Inferior parietal cortex (tissue), 1 donor: ENCODE results near the gene TEKTIP1.
"Not testable (repeated sequence)": the region's sequence is repeated elsewhere in the genome, so short reads cannot be mapped to it uniquely, and the experiment has no call there.

ENCODE experiments used
- DNase-seq: peaks from one replicate; pipeline ENCODE4 v3.0.0-alpha.2; 2016; ENCODE audit errors: extremely low spot score

Gene TEKTIP1

DNA sequence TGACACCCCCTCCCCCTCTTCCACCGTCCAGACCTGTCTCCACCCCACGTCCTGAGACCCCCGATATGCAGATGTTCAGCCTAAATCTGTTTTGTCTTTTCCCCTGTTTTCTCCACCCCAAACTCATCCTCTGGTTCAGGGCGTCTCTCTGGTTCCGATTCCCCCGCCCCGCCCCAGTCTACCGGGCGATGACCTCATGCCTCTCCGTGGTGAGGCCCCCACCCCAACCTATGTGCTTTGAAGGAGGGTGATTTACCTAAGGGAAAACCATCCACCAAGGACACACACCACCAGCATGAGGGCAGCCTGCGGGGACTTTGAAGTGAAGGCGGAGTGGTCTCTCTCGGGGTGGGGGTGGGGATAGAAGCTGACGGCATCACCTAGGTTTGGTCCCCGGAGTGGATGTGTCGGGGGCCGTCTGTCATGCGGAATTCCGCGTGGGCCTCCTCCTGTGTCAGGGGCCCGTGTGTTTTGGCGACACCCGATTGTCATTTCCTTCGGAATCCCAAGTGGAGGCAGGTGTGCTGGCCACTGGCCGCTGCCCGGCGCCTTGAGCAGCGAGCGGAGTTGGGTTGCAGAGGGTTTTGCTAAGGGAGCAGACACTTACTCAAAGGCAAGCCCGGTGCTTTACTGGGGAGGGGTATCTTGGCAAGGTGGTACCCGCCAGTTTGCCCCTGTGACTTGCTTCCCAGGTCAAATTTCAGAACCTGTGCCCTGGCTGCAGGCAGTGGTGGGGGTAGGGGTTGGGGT, 31.4 kb upstream of the TEKTIP1 start:
- no peak for DNase-seq

DNA sequence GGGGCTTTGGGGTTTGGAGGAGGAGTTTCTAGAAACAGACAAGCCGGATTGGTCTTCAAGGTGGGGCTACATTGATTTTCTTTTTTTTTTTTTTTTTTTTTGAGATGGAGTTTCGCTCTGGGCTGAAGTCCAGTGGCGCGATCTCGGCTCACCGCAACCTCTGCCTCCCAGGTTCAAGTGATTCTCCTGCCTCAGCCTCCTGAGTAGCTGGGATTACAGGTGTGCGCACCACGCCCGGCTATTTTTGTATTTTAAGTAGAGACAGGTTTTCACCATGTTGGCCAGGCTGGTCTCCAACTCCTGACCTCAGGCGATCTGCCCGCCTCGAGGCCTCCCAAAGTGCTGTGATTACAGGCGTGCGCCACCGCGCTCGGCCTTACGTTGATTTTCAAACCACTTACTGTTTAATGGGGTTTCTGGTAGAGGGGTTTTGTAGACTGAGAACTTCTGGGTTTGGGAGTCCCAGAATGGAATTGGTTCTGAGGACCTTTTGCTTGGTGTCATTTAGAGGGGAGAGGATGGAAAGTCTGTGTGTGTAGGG, 30.8 kb upstream of the TEKTIP1 start:
- not testable (repeated sequence) for DNase-seq

DNA sequence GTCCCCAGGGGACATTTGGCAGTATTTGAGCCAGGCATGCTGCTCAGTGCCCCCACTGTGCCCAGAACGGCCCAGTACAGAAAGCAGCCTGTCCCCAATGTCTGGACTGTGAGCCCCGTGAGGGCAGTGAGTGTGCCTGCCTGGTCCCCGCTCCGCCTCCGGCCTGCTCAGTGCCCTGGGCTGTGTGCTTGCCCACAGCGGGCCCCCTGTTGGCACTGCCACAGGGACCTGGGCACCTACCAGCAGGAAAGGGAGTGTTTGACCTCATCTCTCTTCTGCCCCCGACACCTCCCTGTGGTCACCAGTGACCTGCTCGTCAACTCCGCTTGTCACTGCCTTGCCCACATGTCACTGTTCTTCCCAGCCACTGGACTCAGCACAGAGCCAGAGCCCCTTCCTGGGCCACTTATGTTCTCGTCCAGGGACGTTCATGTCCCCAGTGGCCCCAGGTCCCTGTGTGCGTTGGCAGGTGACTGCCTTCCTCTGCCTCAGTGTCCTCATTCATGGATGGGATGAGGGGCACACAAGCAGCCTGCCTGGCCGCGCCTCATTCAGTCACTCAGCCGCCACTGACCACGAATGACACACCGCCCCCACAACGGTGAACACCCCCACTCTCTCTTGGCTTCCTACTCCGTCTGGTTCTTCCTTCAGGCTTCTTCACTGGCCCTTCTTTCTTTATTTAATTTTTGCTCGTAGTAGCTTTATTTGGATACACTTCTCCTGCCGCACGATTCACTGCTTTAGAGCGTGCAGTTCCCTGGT, 30.0 kb upstream of the TEKTIP1 start:
- DNase-seq: no peak

DNA sequence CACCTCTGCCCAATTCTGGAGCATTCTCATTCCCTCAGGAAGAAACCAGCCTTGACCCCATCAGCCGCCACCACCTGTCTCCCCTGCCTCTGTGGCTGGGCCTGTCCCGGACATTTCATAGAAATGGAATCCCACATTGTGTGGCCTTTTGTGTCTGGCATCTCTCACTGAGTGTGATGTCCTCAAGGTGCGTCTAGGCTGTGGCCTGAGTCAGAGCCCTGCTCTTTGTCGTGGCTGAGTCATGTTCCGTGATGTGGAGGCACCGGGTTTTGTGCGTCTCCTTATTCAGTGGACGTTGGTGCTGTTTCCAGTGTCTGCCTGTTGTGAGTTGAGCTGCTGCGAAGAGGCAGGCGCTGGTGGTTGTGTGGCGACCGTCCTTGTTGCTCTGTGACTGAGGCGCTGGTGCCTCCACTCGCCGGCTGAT, 29.4 kb upstream of the TEKTIP1 start:
- DNase-seq: no peak

DNA sequence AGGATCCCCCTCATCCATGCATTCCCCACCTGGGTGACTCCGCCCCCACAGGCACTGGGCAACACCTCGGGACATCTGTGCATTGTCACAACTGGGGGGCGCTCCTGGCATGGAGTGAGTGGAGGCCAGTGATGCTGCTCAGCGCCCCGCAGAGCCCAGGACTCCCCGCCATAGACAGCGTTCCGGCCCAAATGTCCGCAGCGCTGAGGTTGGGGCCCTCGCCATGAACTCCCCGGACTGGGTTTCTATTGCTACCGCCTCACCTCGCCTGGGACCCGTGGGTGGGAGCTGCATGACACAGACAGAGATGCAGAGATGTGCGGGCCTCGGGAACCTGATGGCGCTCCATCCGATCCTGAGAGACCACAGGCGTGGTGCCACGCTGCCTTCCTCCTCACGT, 28.2 kb upstream of the TEKTIP1 start:
- no peak for DNase-seq

DNA sequence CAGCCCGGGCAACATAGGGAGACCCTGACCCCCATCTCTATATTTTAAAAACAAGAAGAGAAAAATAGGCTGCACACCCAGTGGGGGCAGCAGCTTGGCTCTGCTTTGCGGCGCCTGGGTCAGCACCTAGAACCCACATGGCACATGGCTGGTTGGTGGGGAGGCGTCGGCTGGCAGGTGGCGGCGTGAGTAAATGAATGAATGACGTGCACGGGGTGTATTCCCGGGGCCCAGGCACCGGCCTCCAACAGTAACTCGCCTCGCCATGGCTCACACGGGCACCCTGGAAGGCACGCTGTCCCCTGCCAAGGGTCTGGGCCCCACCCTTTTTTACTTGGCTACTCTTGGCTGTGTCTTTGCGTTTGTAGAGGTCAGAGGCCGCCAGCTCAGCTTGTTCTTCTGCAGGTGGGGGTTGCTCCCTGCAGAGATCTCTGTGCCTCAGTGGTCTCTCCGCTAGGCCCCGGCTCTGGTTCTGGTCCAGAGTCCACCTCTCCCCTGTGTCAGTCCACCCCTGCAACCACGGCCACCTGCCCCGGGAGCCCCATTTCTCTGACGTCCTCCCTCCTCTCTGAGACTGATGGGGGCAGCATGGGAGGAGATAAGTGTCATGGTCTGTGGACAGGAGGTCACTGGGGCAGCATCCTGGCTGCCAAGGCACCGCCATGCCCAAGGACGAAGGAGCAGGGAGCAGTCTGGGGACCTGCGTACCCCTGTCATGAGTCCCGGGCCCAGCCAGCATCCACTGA, 27.3 kb upstream of the TEKTIP1 start:
- DNase-seq: no peak

DNA sequence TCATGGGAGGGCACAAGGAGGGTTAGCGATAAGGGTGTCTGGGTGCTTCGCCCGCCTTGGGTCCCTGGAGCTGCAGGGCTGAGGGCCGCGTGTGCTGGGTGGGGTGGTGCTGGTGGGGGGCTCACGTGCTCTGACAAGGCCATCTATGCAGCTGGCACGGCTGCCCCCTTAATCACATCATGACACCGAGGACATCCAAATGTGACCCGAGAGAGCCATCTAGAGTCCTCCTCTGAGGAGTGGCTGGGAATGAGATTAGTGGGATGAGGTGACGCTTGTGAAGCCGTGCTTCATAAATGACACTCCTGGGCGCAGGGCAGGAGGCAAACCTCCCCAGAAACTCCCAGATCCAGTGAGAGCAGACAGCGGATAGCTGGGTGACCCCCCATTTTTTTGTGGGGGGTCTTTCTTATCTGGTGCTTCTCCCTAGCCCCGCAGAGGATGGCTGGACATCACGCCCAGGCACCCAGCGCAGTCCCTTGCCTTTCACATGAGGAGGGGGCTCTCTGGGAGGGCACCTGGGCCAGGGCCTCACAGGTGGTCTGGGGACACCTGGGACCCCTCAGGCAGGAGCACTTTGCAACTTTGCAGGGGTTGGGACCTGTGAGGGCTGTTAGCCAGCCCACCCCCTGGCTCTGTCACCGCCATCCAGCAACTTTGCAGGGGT, 26.3 kb upstream of the TEKTIP1 start:
- DNase-seq: no peak

DNA sequence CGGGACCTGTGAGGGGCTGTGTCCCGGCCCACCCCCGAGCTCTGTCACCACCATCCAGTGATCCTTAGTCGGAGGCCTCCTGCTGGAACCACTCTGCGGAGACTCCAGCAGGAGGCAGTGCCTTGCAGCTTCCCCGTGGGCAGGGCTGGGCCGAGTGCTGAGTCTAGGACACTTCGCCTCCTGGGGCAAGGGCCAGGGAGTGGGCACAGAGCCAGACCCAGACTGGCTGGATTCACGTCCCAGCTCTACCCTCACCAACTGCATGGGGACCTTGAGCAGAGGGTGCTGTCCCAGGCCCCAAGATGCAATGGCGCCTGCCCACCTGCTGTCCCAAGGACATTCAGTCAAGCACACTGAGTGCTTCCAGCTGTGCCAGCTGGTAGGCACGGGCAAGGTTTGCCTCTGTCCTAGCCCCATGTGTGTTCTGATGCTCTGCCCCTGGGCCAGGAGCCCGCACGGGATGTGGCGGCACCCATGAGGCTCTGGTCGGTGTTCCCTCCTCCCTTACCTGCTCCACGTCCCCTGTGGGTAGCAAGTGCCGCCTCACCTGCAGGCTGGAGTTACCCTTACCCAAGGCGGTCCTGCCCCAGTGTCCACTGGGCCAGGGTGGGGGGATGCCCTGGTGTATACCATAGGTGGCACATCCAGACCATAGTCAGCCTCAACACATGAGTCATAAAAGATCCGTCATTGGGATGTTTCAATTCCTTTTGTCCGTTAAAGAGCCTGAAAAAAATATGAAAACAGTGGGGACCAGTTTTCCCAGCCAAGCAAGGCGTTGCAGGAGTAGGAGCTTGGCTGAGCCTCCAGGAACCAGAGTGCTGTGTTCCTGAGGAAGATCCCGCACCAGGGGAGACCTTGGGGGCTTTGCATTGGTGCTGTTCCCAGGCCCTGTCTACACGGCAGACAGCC, 25.5 kb upstream of the TEKTIP1 start:
- DNase-seq: no peak

DNA sequence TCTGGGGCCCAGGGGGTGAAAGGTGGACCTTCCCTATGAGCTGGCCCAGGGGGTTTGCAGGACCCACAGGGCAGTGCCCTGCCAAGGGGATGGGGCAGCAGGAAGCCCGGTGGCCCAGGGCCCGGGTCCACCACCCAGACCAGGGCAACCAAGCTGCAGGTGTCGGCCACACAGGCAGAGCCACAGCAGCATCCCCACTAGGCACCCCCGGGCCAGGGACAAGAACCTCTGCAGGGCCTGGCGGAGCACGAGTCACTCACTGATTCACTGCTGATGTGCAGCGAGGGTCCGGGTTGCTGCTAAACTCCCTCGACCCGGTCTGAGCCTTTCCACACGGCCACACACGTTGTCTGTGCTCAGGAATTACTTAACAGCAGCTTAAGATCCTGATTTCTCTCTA, 24.0 kb upstream of the TEKTIP1 start:
- no peak for DNase-seq

DNA sequence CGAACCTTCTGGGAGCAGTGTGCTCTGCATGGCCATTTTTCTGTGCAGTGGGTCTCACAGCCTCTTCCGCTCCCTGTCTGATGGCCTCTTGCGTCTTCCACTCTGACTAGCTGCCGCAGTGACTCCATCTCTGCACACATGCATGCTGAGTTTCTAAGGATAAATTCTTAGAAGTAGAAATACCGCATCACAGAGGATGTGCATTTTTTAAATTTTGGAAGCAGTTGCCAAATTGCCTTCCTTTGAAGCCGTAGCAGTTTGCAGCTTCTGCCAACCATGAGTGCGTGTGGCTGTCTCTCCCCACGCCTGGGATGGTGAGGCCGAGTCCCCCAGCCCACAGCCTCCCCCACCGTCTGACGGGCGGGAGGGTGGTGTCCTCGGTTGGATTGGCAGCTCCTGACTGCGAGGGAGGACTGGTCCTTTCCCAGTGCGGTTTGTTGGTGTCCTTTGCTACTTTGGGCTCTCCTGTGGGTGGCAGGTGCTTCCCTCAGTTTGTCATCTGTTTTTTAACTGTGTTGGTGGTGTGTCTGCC, 23.0 kb upstream of the TEKTIP1 start:
- no peak for DNase-seq

DNA sequence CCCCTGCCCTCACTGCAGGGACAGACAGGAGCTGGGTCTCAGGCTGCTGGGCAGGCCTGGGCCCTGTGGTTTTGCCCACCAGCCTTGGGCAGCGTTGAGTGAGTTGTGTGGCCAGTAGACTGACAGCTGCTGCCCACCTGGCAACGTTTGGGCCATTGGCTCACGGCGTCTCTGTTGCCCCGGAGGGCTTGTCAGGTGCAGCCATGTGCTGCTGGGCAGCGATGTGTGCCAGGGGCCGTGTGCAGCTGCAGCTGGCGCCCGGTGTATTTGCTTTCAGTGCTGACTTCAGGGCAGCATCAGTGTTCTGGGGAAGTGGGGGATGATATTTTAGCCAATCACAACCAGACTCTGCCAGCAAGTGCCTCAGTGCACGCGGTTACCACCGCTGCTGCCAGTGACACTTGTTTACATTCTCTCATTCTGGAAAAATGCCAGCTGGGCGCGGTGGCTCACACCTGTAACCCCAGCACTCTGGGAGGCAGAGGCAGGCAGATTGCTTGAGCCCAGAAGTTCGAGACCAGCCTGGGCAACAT, 22.2 kb upstream of the TEKTIP1 start:
- no peak for DNase-seq

DNA sequence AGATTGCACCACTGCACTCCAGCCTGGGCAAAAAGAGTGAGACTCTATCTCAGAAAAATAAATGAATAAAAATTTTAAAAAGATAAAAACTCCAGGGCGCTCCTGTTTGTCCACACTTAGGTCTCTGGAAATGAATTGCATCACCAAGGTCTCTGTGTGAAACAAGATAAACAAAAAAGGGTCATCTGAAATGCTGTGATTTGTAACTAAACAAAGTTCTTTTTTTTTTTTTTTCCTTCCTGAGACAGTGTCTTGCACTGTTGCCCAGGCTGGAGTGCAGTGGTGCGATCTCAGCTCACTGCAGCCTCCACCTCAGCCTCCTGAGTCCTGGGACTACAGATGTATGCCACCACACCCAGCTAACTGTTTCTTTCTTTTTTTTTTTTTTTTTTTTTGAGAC, 21.3 kb upstream of the TEKTIP1 start:
- no peak for DNase-seq

DNA sequence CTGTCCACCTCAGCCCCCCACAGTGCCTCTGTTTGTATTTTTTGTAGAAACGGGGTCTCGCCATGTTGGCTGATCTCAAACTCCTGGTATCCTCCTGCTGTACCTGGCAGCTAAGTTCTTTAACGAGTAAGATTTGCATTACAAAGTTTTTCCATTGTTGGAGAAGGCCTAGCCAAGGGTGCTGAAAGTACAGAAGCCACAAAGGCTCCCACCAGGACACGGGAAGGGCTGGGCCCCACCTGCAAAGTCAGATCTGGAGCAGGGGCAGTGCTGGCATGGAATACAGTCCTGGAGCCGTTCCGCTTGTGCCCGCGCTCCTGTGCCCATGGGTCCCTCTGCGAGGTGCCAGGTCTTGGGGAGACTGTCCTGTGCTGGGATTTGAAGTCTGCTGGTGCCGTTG, 20.7 kb upstream of the TEKTIP1 start:
- no peak for DNase-seq

DNA sequence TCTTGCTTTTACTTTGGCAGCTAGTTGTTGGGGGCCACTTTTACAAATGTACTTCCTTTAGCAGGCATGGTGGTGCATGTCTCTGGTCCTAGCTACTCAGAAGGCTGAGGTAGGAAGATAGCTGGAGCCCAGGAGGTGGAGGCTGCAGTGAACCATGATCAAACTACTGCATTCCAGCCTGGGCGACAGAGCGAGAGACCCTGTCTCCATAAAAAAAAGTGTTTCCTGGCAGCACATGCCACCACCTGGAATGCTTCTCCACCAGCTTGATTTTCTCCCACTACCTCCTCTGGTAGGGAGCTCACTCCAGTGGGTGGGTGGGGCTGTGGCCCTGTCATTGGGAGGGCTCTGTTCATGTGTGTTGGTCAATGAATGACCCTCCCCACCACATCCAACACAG, 20.3 kb upstream of the TEKTIP1 start:
- DNase-seq: no peak

DNA sequence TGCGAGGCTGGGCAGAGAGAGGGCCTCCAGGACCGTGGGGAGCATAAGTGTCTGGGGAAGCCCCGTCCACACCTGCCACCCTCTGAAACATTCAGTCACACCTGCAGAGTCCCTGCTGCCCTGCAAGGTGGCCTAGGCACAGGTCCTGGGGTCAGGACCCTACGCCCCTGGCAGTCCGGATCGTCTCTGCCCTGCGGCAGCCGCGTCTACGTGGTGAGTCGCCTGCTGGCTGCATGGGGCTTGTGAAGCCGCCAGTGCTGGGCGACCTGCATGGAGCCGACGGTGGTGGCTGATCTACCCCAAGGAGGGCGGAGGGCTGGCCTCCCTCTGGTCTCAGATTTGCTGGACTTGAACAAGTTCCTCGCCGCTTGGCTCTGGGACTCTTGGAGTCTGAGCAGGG, 19.8 kb upstream of the TEKTIP1 start:
- DNase-seq: no peak

DNA sequence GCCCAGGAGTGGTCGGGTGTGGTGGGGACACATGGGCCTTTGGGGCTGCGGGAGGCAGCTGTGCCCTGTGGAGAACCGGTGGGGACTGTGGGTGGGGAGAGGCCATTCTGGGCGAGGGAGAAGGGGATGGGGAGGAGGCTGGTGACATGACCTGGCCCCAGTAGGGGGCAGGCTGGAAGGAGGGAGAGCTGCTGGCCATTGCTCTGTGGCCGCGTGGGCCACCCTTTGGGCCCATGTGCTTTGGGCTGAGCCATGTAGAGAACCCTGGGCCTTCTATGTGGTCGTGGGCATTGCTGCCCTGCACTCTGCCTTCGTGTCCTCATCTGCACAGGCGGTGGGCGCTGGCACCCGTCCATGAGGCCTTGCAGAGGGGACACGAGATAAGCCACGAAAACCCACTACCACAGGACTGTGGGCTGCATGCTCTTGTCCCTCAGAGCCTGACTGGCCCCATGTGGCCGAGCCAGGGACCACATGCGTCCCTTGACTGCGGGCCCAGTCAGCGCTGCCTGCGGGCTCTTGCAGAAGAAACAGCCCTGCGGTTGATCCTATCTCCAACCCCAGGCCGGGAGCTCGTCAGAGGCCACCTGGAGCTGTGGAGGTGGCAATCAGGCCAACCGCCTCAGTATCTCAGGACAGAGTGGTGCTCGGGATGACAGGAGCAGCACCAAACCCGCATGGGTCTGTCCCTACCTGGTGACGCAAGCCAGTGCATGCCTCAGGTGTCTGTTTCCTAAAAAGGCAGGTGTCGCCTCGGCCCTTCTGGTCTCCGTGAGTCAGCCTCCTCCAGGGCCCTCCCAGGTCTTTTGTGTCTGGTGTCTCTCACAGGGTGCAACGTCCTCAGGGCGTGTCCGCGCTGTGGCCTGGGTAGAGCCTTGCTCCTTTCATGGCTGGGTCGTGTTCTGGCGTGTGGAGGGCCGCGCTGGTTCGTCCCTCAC, 18.5 kb upstream of the TEKTIP1 start:
- no peak for DNase-seq

DNA sequence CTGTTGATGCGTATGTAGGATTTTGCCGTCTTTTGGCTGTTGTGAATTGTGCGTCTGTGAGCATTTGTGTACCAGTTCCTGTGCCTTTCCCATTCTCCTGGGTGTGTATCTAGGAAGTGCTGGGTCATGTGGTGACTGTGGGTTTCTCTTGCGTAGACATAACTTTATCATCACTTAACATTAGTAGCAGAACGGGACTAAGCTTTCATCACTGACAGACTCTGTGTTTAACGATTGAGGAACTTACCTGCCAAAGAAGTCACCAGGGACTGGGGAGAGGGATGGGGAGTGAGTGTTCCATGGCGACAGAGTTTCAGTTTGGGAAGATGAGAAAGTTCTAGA, 17.9 kb upstream of the TEKTIP1 start:
- no peak for DNase-seq

DNA sequence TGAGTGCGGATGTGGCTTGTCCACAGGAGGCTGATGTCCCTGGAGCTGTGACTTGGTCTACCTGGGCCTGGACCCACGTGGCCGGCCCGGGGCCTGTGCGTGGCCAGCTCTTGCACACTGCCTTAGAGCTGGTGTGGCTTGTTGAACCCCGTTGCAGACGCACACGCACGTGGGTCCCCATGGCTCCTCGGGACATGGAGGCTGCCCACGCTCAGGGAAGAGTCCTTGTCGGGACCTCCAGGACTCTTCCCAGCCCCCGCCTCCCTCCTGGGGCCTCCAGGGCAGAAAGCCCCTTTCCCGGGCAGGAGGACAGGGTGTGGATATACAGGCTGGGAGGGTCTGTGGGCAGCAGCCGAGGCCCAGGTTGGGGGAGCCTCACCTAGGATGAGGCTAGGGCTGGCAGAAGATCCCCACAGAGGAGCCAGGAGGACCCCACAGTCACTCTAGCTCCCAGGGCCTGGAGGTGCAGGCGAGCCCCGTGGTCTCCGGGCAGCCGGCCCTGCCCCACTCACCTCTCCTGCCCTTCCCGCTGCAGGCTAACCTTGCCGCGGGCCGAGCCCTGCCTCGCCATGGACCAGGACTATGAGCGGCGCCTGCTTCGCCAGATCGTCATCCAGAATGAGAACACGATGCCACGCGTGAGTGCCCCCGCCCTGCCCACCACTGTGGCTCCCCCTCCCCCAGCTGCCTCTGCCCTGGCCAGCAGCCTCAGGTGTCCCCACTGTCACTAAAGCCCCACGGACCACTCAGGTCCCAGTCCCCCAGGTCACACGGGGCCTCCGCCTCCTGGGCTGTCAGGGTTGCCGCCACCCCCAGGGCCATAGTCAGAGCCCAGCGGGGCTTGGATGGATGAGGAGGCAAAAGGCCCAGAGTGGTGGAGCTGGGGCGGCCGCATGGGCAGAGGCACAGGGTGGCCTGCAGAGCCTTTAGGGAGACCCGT, 16.3 kb upstream of the TEKTIP1 start:
- no peak for DNase-seq
